Ascending aorta (tissue), 2 donors: ENCODE data around the gene NANS. TPM values are rescaled to one million over a fixed set of nuclear protein-coding genes. Genes with fewer than 3 reads are reported as not detected.
"Not testable (repeated sequence)": the region's sequence is repeated elsewhere in the genome, so short reads cannot be mapped to it uniquely, and the experiment has no call there.

Experiments used
- DNase-seq, 2 donors: peaks; one replicate each; pipeline ENCODE4 v3.0.0-alpha.2; 2019; ENCODE audit warnings: low spot score in 2 of 2
- H3K27ac ChIP-seq, 2 donors: fragments of 200-600 bp; sonication (generic); one replicate each; pipeline ENCODE4 v1.5.1; 2016 to 2017; ENCODE audit warnings: mild to moderate bottlenecking in 1 of 2
- H3K27me3 ChIP-seq: fragments of 200-600 bp; sonication (generic); one replicate; pipeline ENCODE4 v1.5.1; 2017
- H3K36me3 ChIP-seq, 2 donors: fragments of 200-600 bp; sonication (generic); one replicate each; pipeline ENCODE4 v1.5.1; 2016
- H3K4me1 ChIP-seq, 2 donors: fragments of 200-600 bp; sonication (generic); one replicate each; pipeline ENCODE4 v1.5.1; 2016 to 2017; ENCODE audit warnings: mild to moderate bottlenecking in 1 of 2
- H3K4me3 ChIP-seq, 2 donors: fragments of 200-600 bp; sonication (generic); one replicate each; pipeline ENCODE4 v1.5.1; 2016 to 2017; ENCODE audit warnings: mild to moderate bottlenecking in 1 of 2
- H3K9me3 ChIP-seq, 2 donors: fragments of 200-600 bp; sonication (generic); one replicate each; pipeline ENCODE4 v1.5.1; 2016
- CTCF ChIP-seq, 3 experiments: fragments of 200-600 bp in 2 of 3; fragments of 450-650 bp in 1 of 3; sonication (generic) in 2 of 3; IDR thresholded peaks; one replicate each; pipeline ENCODE4 v1.5.1; 2016 to 2019; ENCODE audit warnings: antibody characterized with exemption in 3 of 3, mild to moderate bottlenecking in 1 of 3, moderate library complexity in 1 of 3
- intact Hi-C: fragments of 100-400 bp; cut with DNase I; formaldehyde crosslinking; loops from one replicate; pipeline ENCODE4 v1.15.1; 2023
- total RNA-seq: library from RNA; depleted of rRNA; stranded (reverse); fragments of >200 nt; gene quantifications from one replicate; pipeline ENCODE4 v1.1.0, GENCODE V29; 2016

NANS gene
- total RNA-seq, 1 donor from 2014 or later, result 40.7 TPM

GRCh38 chr9:98087420-98088354 lies 31.2 kb downstream of the NANS start:
- Histone ChIP-seq H3K36me3 (peaks cover 0 to 9% of the 10 kb centered on the region in 2 donors), H3K27me3 (no peaks in the 10 kb centered on the region), H3K27ac (peak overlapping the region in 1 of 2 donors; percentile 38), H3K4me1 (peaks cover 0 to 7% of the 10 kb centered on the region in 2 donors), H3K9me3 (no peaks in the 10 kb centered on the region), H3K4me3 (peak overlapping the region; percentile 38 to 60)
- no peak for TF ChIP-seq CTCF (IDR thresholded peaks at IDR 0.05)
- intact Hi-C loops, result no loop called here
- DNase-seq, result no peak

- intact Hi-C loops, H3K27ac ChIP-seq, H3K4me1 ChIP-seq, H3K36me3 ChIP-seq, H3K4me3 ChIP-seq, H3K9me3 ChIP-seq, H3K27me3 ChIP-seq, DNase-seq: not testable (repeated sequence)
Observed at GRCh38 chr9:98090674-98091073, 34.1 kb downstream of the NANS start.

GRCh38 chr9:98091735-98092612 lies 35.4 kb downstream of the NANS start:
- Histone ChIP-seq H3K4me1 (peaks cover 0 to 7% of the 10 kb centered on the region in 2 donors), H3K9me3 (no peaks in the 10 kb centered on the region), H3K27me3 (no peaks in the 10 kb centered on the region), H3K27ac (no peak overlapping the region), H3K36me3 (no peaks in the 10 kb centered on the region), H3K4me3 (peak overlapping the region in 1 of 2 donors; percentile 25)
- DNase-seq, result no peak
- no peak for TF ChIP-seq CTCF (IDR thresholded peaks at IDR 0.05)
- intact Hi-C loops, result no loop called here

GRCh38 chr9:98092613-98092931 lies 36.0 kb downstream of the NANS start:
- no peak for DNase-seq
- Histone ChIP-seq H3K9me3 (no peaks in the 10 kb centered on the region), H3K36me3 (no peaks in the 10 kb centered on the region), H3K27me3 (no peaks in the 10 kb centered on the region), H3K4me3 (peak overlapping the region in 1 of 2 donors; percentile 25), H3K27ac (no peak overlapping the region), H3K4me1 (peaks cover 0 to 3% of the 10 kb centered on the region in 2 donors)
- TF ChIP-seq CTCF (IDR thresholded peaks at IDR 0.05), result no peak
- intact Hi-C loops, result no loop called here

- Histone ChIP-seq H3K4me1 (no peaks in the 10 kb centered on the region), H3K9me3 (no peaks in the 10 kb centered on the region), H3K36me3 (no peaks in the 10 kb centered on the region), H3K27ac (no peak overlapping the region), H3K4me3 (no peak overlapping the region), H3K27me3 (no peaks in the 10 kb centered on the region)
- no peak for TF ChIP-seq CTCF (IDR thresholded peaks at IDR 0.05)
- intact Hi-C loops, result no loop called here
- no peak for DNase-seq
Observed at GRCh38 chr9:98094316-98094715, 37.8 kb downstream of the NANS start.

- Histone ChIP-seq H3K4me3 (no peak overlapping the region), H3K36me3 (no peaks in the 10 kb centered on the region), H3K9me3 (no peaks in the 10 kb centered on the region), H3K4me1 (no peaks in the 10 kb centered on the region), H3K27ac (no peak overlapping the region), H3K27me3 (no peaks in the 10 kb centered on the region)
- no peak for DNase-seq
- intact Hi-C loops, result no loop called here
- TF ChIP-seq CTCF (IDR thresholded peaks at IDR 0.05), result no peak
Observed at GRCh38 chr9:98094851-98095250, 38.3 kb downstream of the NANS start.
